GM06990 (cell line): Measurements from ENCODE around the gene PRR14.

ENCODE experiments used
- DNase-seq: peaks from one replicate; pipeline ENCODE4 v3.0.0-alpha.2; 2011; ENCODE audit not compliant: insufficient read length; ENCODE audit errors: extremely low read depth
- H3K27me3 ChIP-seq: replicated peaks from 2 replicates; pipeline ENCODE4 v1.6.0; 2011; ENCODE audit warnings: low read length; ENCODE audit not compliant: control insufficient read depth, insufficient read depth
- H3K36me3 ChIP-seq: 2 replicates; pipeline ENCODE4 v1.5.1; 2011; ENCODE audit warnings: low read length; ENCODE audit not compliant: control insufficient read depth, insufficient read depth
- H3K4me3 ChIP-seq: replicated peaks from 2 replicates; pipeline ENCODE4 v1.5.1; 2011; ENCODE audit warnings: low read depth, mild to moderate bottlenecking, control low read depth, low read length
- CTCF ChIP-seq: IDR thresholded peaks from 2 replicates; pipeline ENCODE4 v1.5.1; 2011; ENCODE audit warnings: low read length, control low read depth, mild to moderate bottlenecking, inconsistent platforms; ENCODE audit not compliant: insufficient read depth, poor library complexity, severe bottlenecking

Gene PRR14

GRCh38 chr16:30619202-30619601, 31.6 kb upstream of the PRR14 start:
- Histone ChIP-seq H3K27me3 (no peaks in the 10 kb centered on the region; the same call in 1 of the 2 replicates), H3K4me3 (no peak overlapping the region), H3K36me3 (no peaks in the 10 kb centered on the region)
- no peak for TF ChIP-seq CTCF
- no peak for DNase-seq

DNA sequence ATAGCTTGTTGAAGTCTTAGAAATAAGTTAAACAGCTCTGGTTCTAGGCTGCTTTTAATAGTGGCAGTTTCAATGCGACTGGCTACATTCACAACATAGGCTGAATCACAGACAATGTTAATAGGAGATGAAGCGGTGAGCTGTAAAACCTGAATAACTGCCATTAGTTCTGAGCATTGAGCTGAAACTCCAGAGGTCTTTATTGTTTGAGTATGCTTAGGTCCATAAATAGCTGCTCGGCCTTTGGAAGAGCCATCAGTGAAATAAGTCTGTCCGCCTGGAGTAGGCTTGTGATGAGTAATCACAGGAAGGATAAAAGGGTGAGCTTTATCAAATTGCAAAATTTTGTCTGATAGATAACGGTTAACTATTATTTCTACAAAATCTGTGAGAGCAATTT, 31.1 kb upstream of the PRR14 start:
- Histone ChIP-seq H3K27me3 (no peaks in the 10 kb centered on the region; the same call in 1 of the 2 replicates), H3K4me3 (no peak overlapping the region), H3K36me3 (no peaks in the 10 kb centered on the region)
- DNase-seq = no peak
- no peak for TF ChIP-seq CTCF

DNA sequence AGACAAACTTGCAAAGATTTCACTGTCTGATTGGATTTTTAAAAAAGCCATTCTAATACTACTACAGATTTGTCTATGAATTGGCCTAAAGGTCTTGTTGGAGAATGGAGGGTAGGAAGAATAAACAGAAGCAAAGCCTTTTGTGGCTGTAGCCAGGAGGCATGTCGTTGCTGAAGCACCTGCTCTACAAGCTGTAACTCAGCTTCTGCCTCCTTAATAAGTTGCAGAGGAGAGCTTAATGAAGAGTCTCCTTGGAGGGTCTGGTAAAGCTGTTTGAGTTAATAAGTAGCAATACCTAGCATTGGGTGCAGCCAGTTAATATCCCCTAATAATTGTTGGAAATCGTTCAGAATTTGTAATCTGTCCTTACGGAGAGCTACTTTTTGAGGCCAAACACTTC, 30.6 kb upstream of the PRR14 start:
- TF ChIP-seq CTCF = no peak
- no peak for DNase-seq
- H3K4me3 ChIP-seq = no peak overlapping the region
- H3K36me3 ChIP-seq = no peaks in the 10 kb centered on the region
- H3K27me3 ChIP-seq = no peaks in the 10 kb centered on the region; the same call in 1 of the 2 replicates

DNA sequence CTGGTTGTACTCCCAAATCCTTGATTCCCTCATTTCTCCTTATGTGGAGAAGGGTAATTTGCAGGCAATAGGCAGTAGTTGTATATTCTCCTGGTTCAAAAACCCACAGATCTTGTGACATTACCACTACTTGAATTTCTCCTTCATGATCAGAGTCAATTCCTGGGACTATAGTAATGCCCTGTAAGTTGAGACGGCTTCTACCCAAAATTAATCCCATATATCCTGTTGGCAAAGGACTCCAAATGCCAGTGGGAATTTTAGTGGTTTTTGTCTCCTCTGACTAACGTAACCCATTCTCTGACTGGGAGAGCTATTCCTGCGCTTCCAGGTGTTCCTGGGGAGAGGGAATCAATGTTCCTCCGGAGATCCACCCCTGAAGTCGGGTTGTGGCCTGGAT, 29.0 kb upstream of the PRR14 start:
- no peak for TF ChIP-seq CTCF
- H3K27me3 ChIP-seq = no peaks in the 10 kb centered on the region; the same call in 1 of the 2 replicates
- no peak overlapping the region for H3K4me3 ChIP-seq
- no peak for DNase-seq
- H3K36me3 ChIP-seq = no peaks in the 10 kb centered on the region

- no peaks in the 10 kb centered on the region; the same call in 1 of the 2 replicates for H3K27me3 ChIP-seq
- DNase-seq = no peak
- no peak for TF ChIP-seq CTCF
- H3K4me3 ChIP-seq = no peak overlapping the region
- H3K36me3 ChIP-seq = no peaks in the 10 kb centered on the region
Observed at GRCh38 chr16:30622455-30623032, 28.2 kb upstream of the PRR14 start.

DNA sequence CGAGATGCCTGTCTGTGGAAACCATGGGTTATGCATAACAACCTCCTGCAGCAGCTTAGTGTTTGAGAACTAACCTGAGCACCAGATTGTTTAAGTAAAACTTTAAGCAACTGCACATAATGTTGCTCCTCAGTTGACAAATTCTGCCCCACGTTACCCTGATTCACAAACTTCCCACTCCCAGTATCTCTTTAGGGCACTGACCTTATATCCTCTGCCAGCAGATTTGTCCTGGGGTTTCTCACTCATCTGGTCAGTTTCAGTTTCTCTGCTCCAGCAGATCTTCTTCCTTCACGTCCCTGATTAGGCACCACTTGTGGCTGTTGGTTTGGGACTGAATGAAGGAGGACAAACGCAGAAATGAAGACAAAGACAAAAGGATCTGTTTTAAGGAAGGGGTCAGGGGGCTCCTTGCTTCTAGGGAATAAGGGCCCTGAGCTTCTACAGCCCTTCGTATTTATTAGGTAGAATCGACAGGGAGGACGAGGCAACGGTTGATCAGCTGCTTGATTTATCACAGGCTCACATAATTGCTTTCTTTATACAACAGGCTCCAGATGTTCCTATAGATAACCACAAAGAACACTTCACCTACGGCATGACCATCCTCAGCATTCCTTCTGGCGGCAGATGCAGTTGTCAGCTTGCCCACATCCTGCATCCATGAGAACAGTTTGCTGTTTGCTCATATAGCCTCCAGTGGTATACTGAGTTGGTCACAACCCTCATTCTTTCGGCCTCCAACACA, 27.1 kb upstream of the PRR14 start:
- no peak for TF ChIP-seq CTCF
- H3K27me3 ChIP-seq = no peaks in the 10 kb centered on the region; the same call in 1 of the 2 replicates

More for the DNA sequence above, 27.1 kb upstream of the PRR14 start:
- H3K4me3 ChIP-seq = no peak overlapping the region
- H3K36me3 ChIP-seq = no peaks in the 10 kb centered on the region
- no peak for DNase-seq
